NCI-H146 treated with DMSO at 0.1 percent for 48 hours (cell line): ENCODE measurements around the gene NBPF10.
"Not testable (repeated sequence)": the region's sequence is repeated elsewhere in the genome, so short reads cannot be mapped to it uniquely, and the experiment has no call there.

ENCODE experiments used
- DNase-seq: peaks from one replicate; lab custom pipeline; 2025; ENCODE audit not compliant: unreplicated experiment; lab: John Stamatoyannopoulos, UW

NBPF10 gene

GRCh38 chr1:146144465-146144864, at the start of gene NBPF10:
Gene NBPF10, minus strand, starts transcription at chr1:146144804. Its CDS starts 35 bp downstream, at chr1:146144769.
- DNase-seq = not testable (repeated sequence)

- not testable (repeated sequence) for DNase-seq
Observed at GRCh38 chr1:146174531-146174930, 29.9 kb upstream of the NBPF10 start.

GRCh38 chr1:146167740-146168139, 23.1 kb upstream of the NBPF10 start:
- not testable (repeated sequence) for DNase-seq

- DNase-seq = not testable (repeated sequence)
Observed at GRCh38 chr1:146167273-146167672, 22.7 kb upstream of the NBPF10 start.
